A549 (cell line): ENCODE results near the gene ENO2. TPM values are rescaled to one million over a fixed set of nuclear protein-coding genes. Genes with fewer than 3 reads are reported as not detected.

ENCODE experiments used
- ATAC-seq, 2 experiments: fragments of 200-7000 bp in 1 of 2; fragments of >200 bp in 1 of 2; cut with Nextera tagmentation in 1 of 2; cut with Tn5 transposase in 1 of 2; 3 replicates each; pipeline versions ENCODE4 v1.8.0 to v1.9.1; 2018 to 2020; ENCODE audit warnings: mild to moderate bottlenecking in 1 of 2, moderate library complexity in 1 of 2
- CTCF ChIA-PET: fragments of 300-600 bp; sonication (Branson Sonifier 250); formaldehyde crosslinking; extraction: SDS; loops from one replicate; lab custom pipeline; 2021; ENCODE audit warnings: antibody characterized with exemption, inconsistent platforms; lab: Yijun Ruan, JAX
- POLR2A ChIA-PET: fragments of 350-600 bp; formaldehyde crosslinking; extraction: SDS; loops from one replicate; lab custom pipeline; 2021; ENCODE audit warnings: antibody characterized with exemption, inconsistent platforms; lab: Yijun Ruan, JAX
- DNase-seq, 2 experiments: peaks; one replicate each; pipeline versions ENCODE4 v3.0.0 to v3.0.0-alpha.2; 2011 to 2016; ENCODE audit warnings: low read depth in 1 of 2, low spot score in 1 of 2
- FAIRE-seq: peaks from 2 replicates; lab custom pipeline; 2011; peaks lifted over from hg19 to GRCh38; lab: Jason Lieb, UNC
- H3K27ac ChIP-seq, 2 experiments: fragments of >200 bp; sonication (Bioruptor Twin); formaldehyde crosslinking; 3 replicates each; pipeline ENCODE4 v1.5.1; 2016 to 2017
- H3K4me1 ChIP-seq: fragments of >200 bp; sonication (Bioruptor Twin); formaldehyde crosslinking; 3 replicates; pipeline ENCODE4 v1.6.1; 2016
- H3K4me2 ChIP-seq: fragments of >200 bp; sonication (Bioruptor Twin); formaldehyde crosslinking; 3 replicates; pipeline ENCODE4 v1.6.1; 2016
- H3K4me3 ChIP-seq: fragments of >200 bp; sonication (Bioruptor Twin); formaldehyde crosslinking; 3 replicates; pipeline ENCODE4 v1.5.1; 2016
- H3K9me3 ChIP-seq: fragments of >200 bp; sonication (Bioruptor Twin); formaldehyde crosslinking; 3 replicates; pipeline ENCODE4 v1.6.1; 2016
- BHLHE40 ChIP-seq: IDR thresholded peaks from 2 replicates; pipeline ENCODE4 v1.6.1; 2012; ENCODE audit warnings: low read depth, low read length, inconsistent platforms
- E2F6 ChIP-seq: IDR thresholded peaks from 2 replicates; pipeline ENCODE4 v1.6.1; 2012; ENCODE audit warnings: low read depth, borderline replicate concordance
- EHF ChIP-seq: fragments of 250-450 bp; sonication (Bioruptor Pico); IDR thresholded peaks from 2 replicates; pipeline ENCODE4 v1.5.0; 2020; ENCODE audit warnings: mild to moderate bottlenecking
- ELK1 ChIP-seq: fragments of 150-350 bp; IDR thresholded peaks from 2 replicates; pipeline ENCODE4 v1.6.1; 2014; ENCODE audit warnings: low read depth, mild to moderate bottlenecking, low read length
- FOSB ChIP-seq: fragments of 250-450 bp; sonication (Bioruptor Pico); IDR thresholded peaks from 2 replicates; pipeline ENCODE4 v1.5.0; 2020; ENCODE audit warnings: mild to moderate bottlenecking, moderate library complexity
- FOXS1 ChIP-seq: fragments of 250-450 bp; sonication (Bioruptor Pico); IDR thresholded peaks from 2 replicates; pipeline ENCODE4 v1.5.0; 2020; ENCODE audit warnings: mild to moderate bottlenecking, moderate library complexity
- HOXA7 ChIP-seq: fragments of 250-450 bp; sonication (Bioruptor Pico); IDR thresholded peaks from 2 replicates; pipeline ENCODE4 v1.5.0; 2020; ENCODE audit warnings: mild to moderate bottlenecking, moderate library complexity
- HOXB13 ChIP-seq: fragments of 250-450 bp; sonication (Bioruptor Pico); IDR thresholded peaks from 2 replicates; pipeline ENCODE4 v1.5.0; 2020; ENCODE audit warnings: low read depth, mild to moderate bottlenecking, moderate library complexity
- JUN ChIP-seq, 2 experiments: fragments of >200 bp; sonication (Bioruptor Twin); formaldehyde crosslinking; IDR thresholded peaks; 2 replicates in 1 of 2; 3 replicates in 1 of 2; pipeline ENCODE4 v1.6.1; 2016 to 2017
- JUNB ChIP-seq: fragments of >200 bp; sonication (Bioruptor Twin); formaldehyde crosslinking; IDR thresholded peaks from 2 replicates; pipeline ENCODE4 v1.6.1; 2016
- KDM1A ChIP-seq: fragments of 200-600 bp; sonication (generic); IDR thresholded peaks from 2 replicates; pipeline ENCODE4 v1.6.1; 2016; ENCODE audit warnings: low read depth, mild to moderate bottlenecking
- PBX3 ChIP-seq: IDR thresholded peaks from 2 replicates; pipeline ENCODE4 v1.6.1; 2012
- PHF8 ChIP-seq: fragments of 200-600 bp; sonication (generic); IDR thresholded peaks from 2 replicates; pipeline ENCODE4 v1.6.1; 2016; ENCODE audit warnings: low read depth, mild to moderate bottlenecking, antibody characterized with exemption, moderate library complexity, borderline replicate concordance
- POLR2A ChIP-seq: IDR thresholded peaks from 2 replicates; pipeline ENCODE4 v1.6.1; 2012; ENCODE audit warnings: mild to moderate bottlenecking, low read length
- POLR2AphosphoS2 ChIP-seq: conservative IDR thresholded peaks from 2 replicates; pipeline ENCODE4 v1.6.1; 2012; ENCODE audit warnings: low read length, improper control_type of control experiment, inconsistent platforms
- RCOR1 ChIP-seq: fragments of 150-350 bp; IDR thresholded peaks from 2 replicates; pipeline ENCODE4 v1.6.1; 2014; ENCODE audit warnings: antibody characterized with exemption, low read length, low read depth
- RFX5 ChIP-seq: fragments of 450-650 bp; IDR thresholded peaks from 2 replicates; pipeline ENCODE4 v1.7.1; 2014; ENCODE audit warnings: antibody characterized with exemption, mild to moderate bottlenecking, moderate library complexity
- SMC3 ChIP-seq: fragments of >200 bp; sonication (Bioruptor Twin); formaldehyde crosslinking; IDR thresholded peaks from 3 replicates; pipeline ENCODE4 v1.6.1; 2018; ENCODE audit warnings: inconsistent platforms
- TFCP2L1 ChIP-seq: fragments of 250-450 bp; sonication (Bioruptor Pico); IDR thresholded peaks from 2 replicates; pipeline ENCODE4 v1.5.0; 2021; ENCODE audit warnings: mild to moderate bottlenecking
- WGBS: methylation state at CpG from one replicate; pipeline ENCODE4 v1.1.6; 2017; ENCODE audit errors: missing lambda C conversion rate; 5-methylcytosine and 5-hydroxymethylcytosine counted together
- polyA plus RNA-seq, 4 experiments: library from polyadenylated mRNA; depleted of rRNA in 3 of 4; stranded (reverse); fragments of >200 nt; fragmentation: RNase III in 1 of 4; extraction: RNeasy Plus Mini Kit Qiagen cat#74134 plus additional on column Dnase treatment in 1 of 4; gene quantifications; 2 replicates in 3 of 4; 3 replicates in 1 of 4; pipeline ENCODE4 v1.2.3, GENCODE V29; 2011 to 2017
- TF ChIP-seq, protein P1 (sequence below): fragments of >200 bp; sonication (Bioruptor Twin); formaldehyde crosslinking; IDR thresholded peaks from 3 replicates; pipeline ENCODE4 v1.6.1; 2016
- TF ChIP-seq, protein P2 (sequence below): IDR thresholded peaks from 2 replicates; pipeline ENCODE4 v1.6.1; 2012

ENO2 gene
- polyA plus RNA-seq, 2 of the 4 experiments (the other 2 are of a cell fraction): 26.2 to 38.6 TPM

DNA sequence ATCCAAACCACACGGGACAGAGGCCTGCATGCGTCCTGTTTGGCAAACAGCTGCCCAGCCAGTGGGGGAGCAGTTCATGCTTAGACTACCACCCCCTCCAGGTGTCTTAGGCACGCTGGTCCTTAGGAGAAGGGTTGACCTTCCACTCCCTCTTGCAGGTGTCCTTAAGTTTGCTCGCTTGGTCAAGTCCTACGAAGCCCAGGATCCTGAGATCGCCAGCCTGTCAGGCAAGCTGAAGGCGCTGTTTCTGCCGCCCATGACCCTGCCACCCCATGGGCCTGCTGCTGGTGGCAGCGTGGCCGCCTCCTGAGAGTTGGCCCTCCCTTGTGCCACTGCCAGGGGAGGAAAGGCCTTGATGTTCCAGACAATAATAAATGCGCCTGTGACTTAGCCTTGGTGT, 31.2 kb downstream of the ENO2 start:
- Histone ChIP-seq H3K27ac (peak overlapping the region; percentile 80 to 90), H3K4me1 (peaks cover 36% of the 10 kb centered on the region)
- CTCF ChIA-PET: interaction anchor here (0.8 to 22.6 kb wide), 23 partner anchors 9 to 692 kb away, joined by 3 to 370 read pairs (median 5); partner anchors contain the start of genes ATN1, C1R, C1RL and C1S

GRCh38 chr12:6946033-6946919, 31.9 kb downstream of the ENO2 start:
- H3K4me2 ChIP-seq: peak overlapping the region; percentile 88
- H3K4me3 ChIP-seq: peak overlapping the region; percentile 59
- DNase-seq (peak; percentile 93 to 96), ATAC-seq (peak; percentile 54 to 78), FAIRE-seq (no peak)
- WGBS: 2% methylated on average over 17 of the region's 32 CpGs
- TF ChIP-seq, protein P1, sequence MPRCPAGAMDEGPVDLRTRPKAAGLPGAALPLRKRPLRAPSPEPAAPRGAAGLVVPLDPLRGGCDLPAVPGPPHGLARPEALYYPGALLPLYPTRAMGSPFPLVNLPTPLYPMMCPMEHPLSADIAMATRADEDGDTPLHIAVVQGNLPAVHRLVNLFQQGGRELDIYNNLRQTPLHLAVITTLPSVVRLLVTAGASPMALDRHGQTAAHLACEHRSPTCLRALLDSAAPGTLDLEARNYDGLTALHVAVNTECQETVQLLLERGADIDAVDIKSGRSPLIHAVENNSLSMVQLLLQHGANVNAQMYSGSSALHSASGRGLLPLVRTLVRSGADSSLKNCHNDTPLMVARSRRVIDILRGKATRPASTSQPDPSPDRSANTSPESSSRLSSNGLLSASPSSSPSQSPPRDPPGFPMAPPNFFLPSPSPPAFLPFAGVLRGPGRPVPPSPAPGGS: 0 out of 3 replicates have a peak, but pooled peaks have one; percentile 43
- TF ChIP-seq KDM1A (no peak), RCOR1 (no peak), HOXB13 (no peak), EHF (CRISPR knock-in tag) (no peak), PBX3 (peak; percentile 47; the same call in 1 of the 2 replicates), FOXS1 (CRISPR knock-in tag) (no peak), E2F6 (peak; percentile 70; the same call in 1 of the 2 replicates), SMC3 (no peak; the same call in 2 of the 3 replicates), RFX5 (no peak), PHF8 (peak; percentile 47; the same call in 1 of the 2 replicates), JUN (IDR thresholded peaks at IDR 0.05) (peak; percentile 32 to 33; a peak in 2 of 5 replicates), POLR2AphosphoS2 (peak; percentile 74; the same call in 1 of the 2 replicates), POLR2A (peak; percentile 94), TFCP2L1 (CRISPR knock-in tag) (peak; percentile 63; the same call in 1 of the 2 replicates), BHLHE40 (no peak)
- TF ChIP-seq, protein P2, sequence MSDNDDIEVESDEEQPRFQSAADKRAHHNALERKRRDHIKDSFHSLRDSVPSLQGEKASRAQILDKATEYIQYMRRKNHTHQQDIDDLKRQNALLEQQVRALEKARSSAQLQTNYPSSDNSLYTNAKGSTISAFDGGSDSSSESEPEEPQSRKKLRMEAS: peak; percentile 72
- H3K27ac ChIP-seq: peak overlapping the region; percentile 80 to 90
- H3K9me3 ChIP-seq: no peaks in the 10 kb centered on the region
- ChIA-PET CTCF (interaction anchor here (0.8 to 22.6 kb wide), 18 partner anchors 9 to 242 kb away, joined by 3 to 370 read pairs (median 6); partner anchors contain the start of genes ATN1, C1R, C1RL and C1S), POLR2A (interaction anchor here (0.9 to 6.1 kb wide), 10 partner anchors 10 to 181 kb away, joined by 3 to 174 read pairs (median 4); partner anchors contain the start of genes CDCA3, LPCAT3, SPSB2 and TPI1)
- peaks cover 36% of the 10 kb centered on the region for H3K4me1 ChIP-seq

More for the DNA sequence above, 31.2 kb downstream of the ENO2 start:
- ATAC-seq (no peak), FAIRE-seq (no peak), DNase-seq (no peak)
- Histone ChIP-seq H3K4me3 (peak overlapping the region; percentile 59; the same call in 2 of the 3 replicates), H3K4me2 (peak overlapping the region; percentile 88), H3K9me3 (no peaks in the 10 kb centered on the region)
- POLR2A ChIA-PET: interaction anchor here (0.9 to 6.1 kb wide), 13 partner anchors 10 to 199 kb away, joined by 3 to 174 read pairs (median 10); partner anchors contain the start of genes C1RL, CDCA3, SPSB2 and TPI1
- 81% methylated on average over 11 of the region's 11 CpGs for WGBS
- TF ChIP-seq JUNB: no peak
- TF ChIP-seq HOXB13: no peak
- no peak for TF ChIP-seq PHF8
- TF ChIP-seq FOSB (CRISPR knock-in tag): no peak
- TF ChIP-seq EHF (CRISPR knock-in tag): no peak
- TF ChIP-seq ELK1: no peak
- no peak for TF ChIP-seq FOXS1 (CRISPR knock-in tag)
- no peak for TF ChIP-seq HOXA7 (CRISPR knock-in tag)
